Measurements from ENCODE around the gene ARL5B.

Gene ARL5B

DNA sequence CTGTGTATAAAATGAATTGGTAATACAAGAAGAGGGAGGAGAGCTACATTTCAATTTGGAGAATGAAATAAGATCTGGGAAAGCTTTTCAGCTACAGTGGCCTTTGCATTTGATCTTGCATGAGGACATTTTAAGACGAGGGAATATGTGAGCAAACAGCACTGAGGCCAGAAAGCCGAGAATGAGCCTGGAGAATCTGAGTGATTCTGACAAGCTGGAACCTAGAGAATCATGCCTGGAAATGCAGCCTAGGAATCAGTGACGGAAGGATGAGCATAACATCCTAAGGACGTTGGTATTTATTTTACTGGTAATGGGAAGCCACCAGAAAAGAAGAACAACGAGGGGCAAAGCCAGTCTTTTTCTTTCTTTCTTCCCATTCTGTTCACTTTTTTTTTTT lies 44.3 kb downstream of the ARL5B start:
- DNase-seq (ENCODE audit: low spot score), result no peak

DNA sequence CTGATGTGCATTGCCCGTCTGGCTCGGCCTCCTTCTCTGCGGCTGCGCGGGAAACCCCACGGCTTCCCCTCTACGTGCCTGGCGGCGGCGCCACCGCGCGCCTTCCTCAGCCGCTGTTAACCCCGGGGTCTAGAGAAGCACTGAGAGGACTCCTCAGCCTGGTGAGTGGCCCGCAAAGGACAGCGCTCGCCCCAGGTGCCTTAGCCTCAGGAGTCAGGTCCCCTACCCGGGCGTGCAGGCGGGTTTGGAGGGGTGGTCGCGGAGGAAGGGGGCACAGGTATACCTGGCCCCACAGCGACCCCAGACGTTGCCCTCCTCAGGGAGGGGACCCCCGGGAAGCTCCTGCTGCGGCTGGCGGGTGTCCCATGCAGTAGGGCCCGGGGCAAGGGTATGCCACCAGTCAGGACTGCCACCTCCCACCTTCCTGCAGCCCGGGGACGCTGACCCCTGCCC lies 51.0 kb downstream of the ARL5B start:
- DNase-seq (ENCODE audit: low spot score), result no peak

DNA sequence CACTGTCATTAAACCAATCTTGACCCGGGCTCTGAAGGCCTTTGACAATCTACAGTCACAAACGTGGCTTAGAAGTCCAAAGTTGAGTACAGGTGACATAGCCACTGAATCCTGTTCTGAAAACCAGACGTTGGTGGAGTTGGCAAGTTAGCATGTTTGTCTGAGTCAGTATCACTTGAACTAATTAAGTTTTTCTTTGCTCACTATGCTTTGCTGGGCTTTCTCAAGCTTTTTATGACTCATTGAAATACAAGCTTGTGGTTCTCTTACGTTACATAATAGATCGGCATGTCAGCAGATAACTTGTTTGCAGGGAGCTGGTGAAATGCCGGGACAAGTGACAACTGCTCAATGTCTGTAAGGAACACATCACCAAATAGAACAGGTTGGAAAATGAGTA lies 53.8 kb downstream of the ARL5B start:
- DNase-seq (ENCODE audit: low spot score), result no peak

DNA sequence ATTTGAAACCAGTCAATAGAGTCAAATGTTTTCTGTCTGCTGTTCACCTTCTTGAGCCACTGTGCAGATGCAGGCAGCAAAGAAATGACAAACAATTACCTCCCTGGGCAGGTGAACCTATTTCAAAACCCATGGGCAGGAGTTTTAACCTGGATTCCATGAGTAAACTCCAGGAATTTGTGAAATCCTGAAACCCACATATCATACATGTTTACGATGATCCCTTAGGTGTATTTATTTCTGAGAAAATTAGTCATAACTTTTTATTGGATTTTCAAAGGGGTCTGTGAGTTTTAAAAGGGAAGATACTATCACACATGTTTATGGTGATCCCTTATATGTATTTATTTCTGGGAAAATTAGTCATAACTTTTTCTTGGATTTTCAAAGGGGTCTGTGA lies 59.8 kb downstream of the ARL5B start:
- no peak for DNase-seq (ENCODE audit: low spot score)

DNA sequence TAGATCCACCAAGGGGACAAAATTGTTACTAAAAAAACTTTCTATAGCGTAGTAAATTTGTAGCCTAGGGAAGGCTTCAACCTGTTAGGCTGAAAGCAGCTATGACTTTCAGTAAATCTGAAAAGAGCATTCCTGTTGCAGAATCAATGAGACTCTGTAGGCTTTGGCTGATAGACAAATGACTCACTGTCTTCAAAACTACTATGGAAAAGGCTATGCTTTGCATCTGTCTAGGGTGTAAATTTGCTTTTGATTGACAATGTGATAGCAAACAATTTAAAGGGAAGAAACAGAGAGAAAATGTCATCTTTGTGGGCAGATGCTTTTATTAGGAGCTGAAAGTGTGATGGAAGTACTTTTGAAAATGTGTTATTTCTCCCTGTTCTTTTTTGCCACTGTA lies 60.6 kb downstream of the ARL5B start:
- DNase-seq (ENCODE audit: low spot score), result no peak

DNA sequence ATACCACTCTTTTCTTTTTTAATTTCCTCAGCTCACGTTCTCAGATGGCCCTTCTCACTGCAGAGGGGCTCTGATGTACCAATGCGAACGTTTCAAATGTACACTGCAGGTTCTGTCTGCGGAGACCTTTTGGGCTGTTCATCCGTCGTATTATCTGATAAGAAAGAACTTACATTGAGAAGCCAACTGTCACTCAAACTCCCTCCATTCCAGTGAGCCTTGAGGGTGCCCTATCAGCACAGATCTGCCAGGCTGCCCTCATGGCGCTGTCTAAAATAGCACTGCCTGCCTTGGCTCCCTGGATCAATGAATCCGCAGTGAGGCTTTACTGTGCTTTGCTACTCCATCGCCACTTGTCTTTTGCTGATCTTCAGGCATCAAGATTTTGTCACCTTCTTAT lies 61.8 kb downstream of the ARL5B start:
- no peak for DNase-seq (ENCODE audit: low spot score)

DNA sequence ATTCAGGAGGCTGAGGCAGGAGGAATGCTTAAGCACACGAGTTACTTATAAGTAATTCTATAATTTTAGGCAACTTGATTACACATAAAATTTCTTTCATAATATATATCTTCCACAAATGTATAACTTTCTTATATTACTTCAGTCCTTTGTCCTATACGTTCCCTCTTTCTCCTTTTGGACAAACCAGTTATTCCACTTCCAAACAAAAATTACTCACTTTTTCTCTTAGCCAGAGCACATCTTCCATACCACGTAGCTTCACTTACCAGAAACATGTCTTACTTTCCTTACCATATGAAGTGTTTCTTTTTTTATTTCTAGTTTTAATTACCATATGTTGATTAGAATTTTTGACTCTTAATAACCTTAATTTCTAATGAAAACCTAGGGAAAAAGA lies 64.6 kb downstream of the ARL5B start:
- DNase-seq (ENCODE audit: low spot score), result no peak

All from NAMALWA (cell line).